Right hindlimb (tissue), 1 donor: Measurements from ENCODE around the gene AR.
"Not testable (repeated sequence)": the region's sequence is repeated elsewhere in the genome, so short reads cannot be mapped to it uniquely, and the experiment has no call there.

Source experiments
- DNase-seq: peaks from one replicate; pipeline ENCODE4 v3.0.0-alpha.2; 2018

The AR gene

DNA sequence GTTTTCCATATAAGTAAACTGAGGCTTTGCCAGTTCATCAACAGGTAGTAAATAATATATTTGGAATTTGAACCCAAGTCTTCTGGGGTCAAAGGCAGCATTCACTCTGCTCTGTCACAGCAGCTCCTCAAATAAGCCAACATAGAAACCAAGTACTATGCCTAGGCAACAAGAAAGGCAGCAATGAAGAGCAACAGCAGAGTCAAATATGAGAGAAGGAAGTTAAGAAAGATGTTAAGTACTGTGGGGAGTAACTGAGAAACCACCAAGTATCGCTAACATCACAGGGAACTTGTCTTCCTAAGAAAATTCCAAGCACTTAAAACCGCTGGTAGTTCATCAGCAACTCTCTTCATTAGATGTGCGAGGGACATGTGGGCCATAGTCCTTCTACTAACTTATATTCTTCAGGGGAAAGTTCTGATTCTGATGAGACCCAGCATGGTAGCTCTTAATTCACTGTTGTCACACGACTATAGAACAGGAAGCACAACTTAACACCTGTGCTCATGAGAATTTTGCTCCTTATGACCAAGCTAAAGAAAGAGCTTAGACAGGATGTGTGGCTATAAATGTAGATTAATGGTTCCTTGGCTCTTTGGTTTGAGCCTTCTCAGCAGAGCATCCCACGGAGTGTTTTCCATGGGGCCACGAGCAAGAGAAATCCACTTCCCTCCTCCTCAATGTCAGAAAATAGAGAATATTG lies 107.8 kb downstream of the AR start:
- DNase-seq: no peak

- DNase-seq: no peak
These were observed 108.7 kb downstream of the AR start for GRCh38 chrX:67652543-67652942.

GRCh38 chrX:67654301-67654700 lies 110.5 kb downstream of the AR start:
- no peak for DNase-seq

- no peak for DNase-seq
These were observed 121.8 kb downstream of the AR start for GRCh38 chrX:67665583-67665982.

GRCh38 chrX:67670717-67671116 lies 126.9 kb downstream of the AR start:
- not testable (repeated sequence) for DNase-seq

DNA sequence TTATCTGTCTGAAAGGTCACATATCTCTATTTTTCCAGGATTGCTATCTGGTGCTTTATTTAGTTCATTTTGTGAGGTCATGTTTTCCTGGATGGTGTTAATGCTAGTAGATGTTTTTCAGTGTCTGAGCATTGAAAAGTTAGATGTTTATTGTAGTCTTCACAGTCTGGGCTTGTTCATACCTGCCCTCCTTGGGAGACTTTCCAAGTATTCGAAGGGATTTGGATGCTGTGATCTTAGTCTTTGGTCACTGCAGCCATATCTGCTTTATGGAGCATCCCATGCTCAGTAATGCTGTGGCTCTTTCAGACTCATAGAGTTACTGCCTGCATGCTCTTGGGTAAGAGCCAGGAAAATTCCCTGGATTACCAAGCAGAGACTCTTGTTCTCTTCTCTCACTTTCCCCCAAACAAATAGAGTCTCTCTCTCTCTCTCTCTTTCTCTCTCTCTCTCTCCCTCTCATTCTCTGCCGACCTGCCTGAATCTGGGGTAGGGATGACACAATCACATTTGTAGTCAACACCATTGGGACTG lies 130.0 kb downstream of the AR start:
- DNase-seq: no peak

GRCh38 chrX:67674741-67675140 lies 130.9 kb downstream of the AR start:
- no peak for DNase-seq

DNA sequence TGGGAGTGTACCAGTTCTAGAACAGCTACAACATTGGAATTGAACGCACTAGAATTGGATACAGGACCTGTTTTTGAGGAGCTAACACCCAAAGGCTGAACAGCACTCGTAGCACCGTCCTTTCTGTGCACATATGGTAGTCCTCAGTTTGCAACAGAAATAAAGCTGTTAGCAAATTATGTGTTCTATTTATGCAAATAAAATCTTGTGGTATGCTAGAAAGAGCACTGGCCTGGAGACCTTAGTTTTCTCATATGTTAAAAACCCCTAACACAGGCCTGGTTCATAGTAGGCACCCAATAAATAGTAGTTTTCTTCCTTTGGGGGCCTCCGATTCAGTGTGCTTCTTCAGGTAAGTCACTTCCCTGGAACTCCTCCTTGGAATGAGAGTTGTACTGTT lies 140.3 kb downstream of the AR start:
- no peak for DNase-seq

DNA sequence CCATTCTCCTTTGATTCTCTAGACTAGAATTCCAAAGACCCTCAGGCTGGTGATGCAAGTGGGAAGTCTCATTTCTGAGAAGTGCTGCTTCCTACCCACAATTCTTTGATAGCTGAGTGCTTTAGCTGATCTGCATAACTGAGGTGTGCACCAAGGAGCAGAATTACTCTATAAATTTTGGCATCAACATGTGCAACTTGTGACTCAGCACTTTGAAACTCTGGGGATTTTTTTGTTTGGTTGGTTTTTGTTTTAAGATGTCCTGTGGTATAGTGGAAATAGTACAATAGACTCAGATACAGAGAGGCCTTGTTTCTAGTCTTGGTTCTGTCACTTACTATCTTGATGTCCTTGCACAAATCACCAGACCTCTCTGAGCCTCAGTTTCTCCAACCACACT lies 148.4 kb downstream of the AR start:
- DNase-seq: no peak

DNA sequence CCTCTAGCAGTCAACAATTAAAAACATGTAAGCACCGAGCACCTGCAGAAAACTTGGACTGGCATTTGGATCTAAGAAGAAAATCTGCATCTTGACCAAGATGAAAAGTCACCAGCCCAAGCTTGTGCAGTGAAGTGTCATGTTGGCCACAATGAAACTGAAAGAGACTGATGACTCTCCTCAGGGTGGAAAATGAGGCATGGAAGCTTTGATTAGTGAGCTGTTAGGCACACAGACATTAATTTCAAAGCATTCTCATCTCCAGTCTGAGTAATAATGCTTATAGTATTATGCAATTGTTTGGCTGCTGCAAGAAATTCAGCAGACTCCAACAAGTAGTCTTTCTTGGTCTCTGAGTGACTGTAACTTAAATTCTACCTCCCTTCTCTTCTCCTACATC lies 150.1 kb downstream of the AR start:
- no peak for DNase-seq

DNA sequence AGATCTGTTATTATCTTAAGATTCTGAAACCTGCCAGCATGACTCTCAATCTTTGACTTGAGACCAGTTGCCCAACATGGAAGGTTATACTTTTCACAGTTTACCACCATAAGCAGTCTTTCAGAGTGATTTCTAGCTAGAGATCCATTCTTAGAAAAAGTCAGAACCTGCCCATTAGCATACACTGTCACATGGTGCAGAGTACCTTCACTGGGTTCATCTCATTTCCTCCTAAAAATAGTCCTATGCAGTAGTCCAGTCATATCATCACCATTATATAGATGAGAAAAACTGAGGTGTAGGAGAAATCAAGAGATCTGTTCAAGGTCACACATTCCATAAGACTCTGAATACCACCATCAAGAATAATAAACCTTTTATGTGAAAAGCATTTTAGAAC lies 153.6 kb downstream of the AR start:
- DNase-seq: no peak

GRCh38 chrX:67700602-67701001 lies 156.8 kb downstream of the AR start:
- DNase-seq: no peak

DNA sequence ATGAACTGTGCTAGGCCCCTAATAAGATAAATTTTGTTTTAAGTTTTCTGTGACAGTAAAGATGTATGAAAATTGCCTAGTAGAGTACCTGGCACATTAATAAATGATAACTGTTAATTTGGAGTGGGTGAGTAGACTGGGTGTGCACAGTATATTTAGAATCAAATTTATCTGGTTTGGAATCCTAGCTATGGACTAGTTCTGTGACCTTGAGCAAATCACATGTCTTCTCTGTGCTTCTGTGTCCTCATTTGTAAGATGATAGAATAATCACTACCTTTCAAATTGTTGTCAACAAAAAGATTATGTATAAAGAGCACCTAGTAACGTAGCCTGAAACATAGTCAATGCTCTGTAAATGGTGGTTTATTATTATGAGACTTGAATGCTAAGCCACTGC lies 170.2 kb downstream of the AR start:
- DNase-seq: no peak

GRCh38 chrX:67717571-67717970 lies 173.8 kb downstream of the AR start:
- DNase-seq: no peak

DNA sequence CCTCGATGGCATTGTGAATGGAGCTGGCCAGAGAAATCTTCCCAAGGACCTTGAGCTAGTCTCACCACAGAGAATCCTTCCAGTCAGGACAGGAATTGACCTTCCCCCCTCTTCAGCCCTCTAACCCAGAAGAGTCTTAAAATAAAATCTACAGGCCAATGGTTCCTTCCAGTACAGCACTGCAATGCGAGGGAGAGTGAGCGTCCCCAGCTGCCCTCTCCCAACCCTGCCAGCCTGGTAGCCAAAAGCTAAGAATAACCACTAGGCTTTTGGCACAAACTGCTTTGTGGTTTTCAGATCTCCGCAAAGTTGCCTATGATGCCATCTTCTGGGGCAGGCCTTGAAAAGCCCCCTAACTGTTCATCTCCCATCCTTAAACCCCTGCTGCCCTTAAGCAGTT lies 175.1 kb downstream of the AR start:
- DNase-seq: no peak

GRCh38 chrX:67720344-67720743 lies 176.5 kb downstream of the AR start:
- DNase-seq: no peak

- DNase-seq: no peak
These were observed 177.5 kb downstream of the AR start for GRCh38 chrX:67721321-67721720.

GRCh38 chrX:67723580-67724351 lies 179.9 kb downstream of the AR start:
- no peak for DNase-seq

DNA sequence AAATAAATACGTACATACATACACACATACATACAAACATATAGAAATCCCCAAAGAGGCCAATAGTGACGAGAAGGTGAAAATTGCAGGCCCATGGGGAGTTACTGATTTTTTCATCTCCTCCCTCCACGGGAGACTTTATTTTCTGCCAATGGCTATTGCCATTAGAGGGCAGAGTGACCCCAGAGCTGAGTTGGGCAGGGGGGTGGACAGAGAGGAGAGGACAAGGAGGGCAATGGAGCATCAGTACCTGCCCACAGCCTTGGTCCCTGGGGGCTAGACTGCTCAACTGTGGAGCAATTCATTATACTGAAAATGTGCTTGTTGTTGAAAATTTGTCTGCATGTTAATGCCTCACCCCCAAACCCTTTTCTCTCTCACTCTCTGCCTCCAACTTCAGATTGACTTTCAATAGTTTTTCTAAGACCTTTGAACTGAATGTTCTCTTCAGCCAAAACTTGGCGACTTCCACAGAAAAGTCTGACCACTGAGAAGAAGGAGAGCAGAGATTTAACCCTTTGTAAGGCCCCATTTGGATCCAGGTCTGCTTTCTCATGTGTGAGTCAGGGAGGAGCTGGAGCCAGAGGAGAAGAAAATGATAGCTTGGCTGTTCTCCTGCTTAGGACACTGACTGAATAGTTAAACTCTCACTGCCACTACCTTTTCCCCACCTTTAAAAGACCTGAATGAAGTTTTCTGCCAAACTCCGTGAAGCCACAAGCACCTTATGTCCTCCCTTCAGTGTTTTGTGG lies 180.7 kb downstream of the AR start:
- no peak for DNase-seq

DNA sequence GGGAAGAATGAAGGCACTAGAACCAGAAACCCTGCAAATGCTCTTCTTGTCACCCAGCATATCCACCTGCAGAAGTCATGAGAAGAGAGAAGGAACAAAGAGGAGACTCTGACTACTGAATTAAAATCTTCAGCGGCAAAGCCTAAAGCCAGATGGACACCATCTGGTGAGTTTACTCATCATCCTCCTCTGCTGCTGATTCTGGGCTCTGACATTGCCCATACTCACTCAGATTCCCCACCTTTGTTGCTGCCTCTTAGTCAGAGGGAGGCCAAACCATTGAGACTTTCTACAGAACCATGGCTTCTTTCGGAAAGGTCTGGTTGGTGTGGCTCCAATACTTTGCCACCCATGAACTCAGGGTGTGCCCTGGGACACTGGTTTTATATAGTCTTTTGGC lies 181.7 kb downstream of the AR start:
- DNase-seq: no peak

GRCh38 chrX:67726018-67726417 lies 182.2 kb downstream of the AR start:
- DNase-seq: no peak

DNA sequence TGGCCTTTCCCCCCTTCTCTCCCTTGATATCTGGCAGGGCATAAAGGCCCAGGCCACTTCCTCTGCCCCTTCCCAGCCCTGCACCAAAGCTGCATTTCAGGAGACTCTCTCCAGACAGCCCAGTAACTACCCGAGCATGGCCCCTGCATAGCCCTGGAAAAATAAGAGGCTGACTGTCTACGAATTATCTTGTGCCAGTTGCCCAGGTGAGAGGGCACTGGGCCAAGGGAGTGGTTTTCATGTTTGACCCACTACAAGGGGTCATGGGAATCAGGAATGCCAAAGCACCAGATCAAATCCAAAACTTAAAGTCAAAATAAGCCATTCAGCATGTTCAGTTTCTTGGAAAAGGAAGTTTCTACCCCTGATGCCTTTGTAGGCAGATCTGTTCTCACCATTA lies 183.8 kb downstream of the AR start:
- DNase-seq: no peak

DNA sequence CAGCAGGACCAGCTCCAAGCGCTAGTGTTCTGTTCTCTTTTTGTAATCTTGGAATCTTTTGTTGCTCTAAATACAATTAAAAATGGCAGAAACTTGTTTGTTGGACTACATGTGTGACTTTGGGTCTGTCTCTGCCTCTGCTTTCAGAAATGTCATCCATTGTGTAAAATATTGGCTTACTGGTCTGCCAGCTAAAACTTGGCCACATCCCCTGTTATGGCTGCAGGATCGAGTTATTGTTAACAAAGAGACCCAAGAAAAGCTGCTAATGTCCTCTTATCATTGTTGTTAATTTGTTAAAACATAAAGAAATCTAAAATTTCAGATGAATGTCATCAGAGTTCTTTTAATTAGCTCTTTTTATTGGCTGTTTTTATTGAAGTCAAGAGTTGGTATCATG lies 186.5 kb downstream of the AR start:
- no peak for DNase-seq

DNA sequence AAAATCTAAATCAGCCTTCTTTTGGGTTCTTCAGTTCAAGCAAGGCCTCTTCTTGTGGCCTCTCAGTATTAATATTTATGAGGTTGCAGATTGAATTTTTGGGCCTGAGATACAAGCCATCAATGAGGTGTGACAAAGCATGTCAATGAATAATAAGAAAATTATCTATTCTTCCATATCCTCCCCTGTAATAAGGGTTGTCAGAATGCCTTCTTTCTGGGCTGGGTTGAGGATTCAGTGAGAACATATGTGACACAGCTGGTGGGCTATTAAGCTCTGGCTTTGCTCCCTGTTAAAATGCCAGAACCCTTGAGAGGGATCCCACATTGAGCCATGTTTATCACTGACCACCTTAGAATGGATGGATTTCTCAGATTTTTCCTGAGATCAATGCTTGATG lies 187.2 kb downstream of the AR start:
- no peak for DNase-seq
